ENCODE measurements around the gene MAGEB17.

MAGEB17 gene

DNA sequence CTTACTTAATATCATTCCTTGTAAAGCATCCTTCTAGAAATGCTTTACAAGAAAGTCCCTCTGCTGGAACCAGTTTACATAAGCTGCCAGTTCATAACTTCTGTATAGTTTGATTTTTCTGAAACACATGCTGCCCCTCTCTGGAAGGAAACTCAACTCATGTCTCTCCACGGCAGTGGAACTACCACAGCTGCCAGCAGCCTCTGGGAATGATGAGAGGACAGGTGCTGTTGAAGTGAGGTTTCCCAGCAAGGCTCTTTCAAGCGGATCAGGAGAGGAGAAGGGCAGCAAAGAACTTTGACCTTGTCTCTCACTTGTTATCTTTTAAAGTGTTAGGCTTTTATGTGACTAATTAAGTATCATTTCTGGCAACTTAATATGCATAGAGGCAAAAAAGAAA is 36.6 kb upstream of the MAGEB17 start:
- no peaks in the 10 kb centered on the region for H3K27me3 ChIP-seq (ENCODE audit: control insufficient read depth, low read length)
- H3K9me3 ChIP-seq (ENCODE audit: control insufficient read depth, insufficient read depth, low read length), result no peaks in the 10 kb centered on the region
- no peak overlapping the region for H3K4me2 ChIP-seq (ENCODE audit: low read length)
- H4K20me1 ChIP-seq (ENCODE audit: control insufficient read depth, insufficient read depth, low read depth, low read length), result no peaks in the 10 kb centered on the region
- TF ChIP-seq EZH2phosphoT487 (IDR thresholded peaks at IDR 0.05; ENCODE audit: borderline replicate concordance, low read length), result no peak
- H3K79me2 ChIP-seq (ENCODE audit: control insufficient read depth, low read length), result no peaks in the 10 kb centered on the region
- no peaks in the 10 kb centered on the region for H3K4me1 ChIP-seq (ENCODE audit: control insufficient read depth, low read length)
- H3K9me2 ChIP-seq (replicated peaks; ENCODE audit: control insufficient read depth, low read length), result no peaks in the 10 kb centered on the region
- H3K27ac ChIP-seq (ENCODE audit: low read depth, low read length), result no peak overlapping the region
- H3K36me3 ChIP-seq (ENCODE audit: control insufficient read depth, low read length), result no peaks in the 10 kb centered on the region
- no peaks in the 10 kb centered on the region for H3F3A ChIP-seq (ENCODE audit: control insufficient read depth, insufficient read depth)
- H3K4me3 ChIP-seq (ENCODE audit: low read length), result no peak overlapping the region

DNA sequence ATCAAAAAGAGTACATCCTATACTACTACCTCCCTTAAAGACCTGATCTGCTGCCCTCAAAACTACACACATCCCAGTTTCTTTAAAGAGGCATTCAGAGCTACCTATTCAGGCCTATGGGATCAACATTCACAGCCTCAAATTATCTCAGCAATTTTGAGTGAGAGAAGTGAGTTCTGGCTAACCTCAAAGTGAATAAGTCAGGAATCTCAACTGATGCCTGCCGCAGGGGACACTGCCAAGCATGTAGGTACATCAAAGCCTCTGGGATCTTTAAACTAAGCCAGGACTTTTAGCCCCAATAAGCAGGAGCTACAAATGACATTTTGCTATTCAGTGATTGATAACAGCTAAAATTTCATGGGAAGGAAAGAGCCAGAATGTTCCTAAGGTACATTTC is 32.3 kb upstream of the MAGEB17 start:
- Histone ChIP-seq H3F3A (ENCODE audit: control insufficient read depth, insufficient read depth) (no peaks in the 10 kb centered on the region), H3K4me3 (ENCODE audit: low read length) (no peak overlapping the region), H3K9me2 (replicated peaks; ENCODE audit: control insufficient read depth, low read length) (no peaks in the 10 kb centered on the region), H3K36me3 (ENCODE audit: control insufficient read depth, low read length) (no peaks in the 10 kb centered on the region), H3K27ac (ENCODE audit: low read depth, low read length) (no peak overlapping the region), H3K9me3 (ENCODE audit: control insufficient read depth, insufficient read depth, low read length) (no peaks in the 10 kb centered on the region), H3K27me3 (ENCODE audit: control insufficient read depth, low read length) (no peaks in the 10 kb centered on the region), H3K79me2 (ENCODE audit: control insufficient read depth, low read length) (no peaks in the 10 kb centered on the region), H4K20me1 (ENCODE audit: control insufficient read depth, insufficient read depth, low read depth, low read length) (no peaks in the 10 kb centered on the region), H3K4me1 (ENCODE audit: control insufficient read depth, low read length) (peaks cover 13% of the 10 kb centered on the region), H3K4me2 (ENCODE audit: low read length) (no peak overlapping the region)
- TF ChIP-seq, protein P1, sequence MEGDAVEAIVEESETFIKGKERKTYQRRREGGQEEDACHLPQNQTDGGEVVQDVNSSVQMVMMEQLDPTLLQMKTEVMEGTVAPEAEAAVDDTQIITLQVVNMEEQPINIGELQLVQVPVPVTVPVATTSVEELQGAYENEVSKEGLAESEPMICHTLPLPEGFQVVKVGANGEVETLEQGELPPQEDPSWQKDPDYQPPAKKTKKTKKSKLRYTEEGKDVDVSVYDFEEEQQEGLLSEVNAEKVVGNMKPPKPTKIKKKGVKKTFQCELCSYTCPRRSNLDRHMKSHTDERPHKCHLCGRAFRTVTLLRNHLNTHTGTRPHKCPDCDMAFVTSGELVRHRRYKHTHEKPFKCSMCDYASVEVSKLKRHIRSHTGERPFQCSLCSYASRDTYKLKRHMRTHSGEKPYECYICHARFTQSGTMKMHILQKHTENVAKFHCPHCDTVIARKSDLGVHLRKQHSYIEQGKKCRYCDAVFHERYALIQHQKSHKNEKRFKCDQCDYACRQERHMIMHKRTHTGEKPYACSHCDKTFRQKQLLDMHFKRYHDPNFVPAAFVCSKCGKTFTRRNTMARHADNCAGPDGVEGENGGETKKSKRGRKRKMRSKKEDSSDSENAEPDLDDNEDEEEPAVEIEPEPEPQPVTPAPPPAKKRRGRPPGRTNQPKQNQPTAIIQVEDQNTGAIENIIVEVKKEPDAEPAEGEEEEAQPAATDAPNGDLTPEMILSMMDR (IDR thresholded peaks at IDR 0.05; ENCODE audit: low read depth, low read length, poor library complexity, severe bottlenecking), result no peak
- no peak for TF ChIP-seq EZH2phosphoT487 (IDR thresholded peaks at IDR 0.05; ENCODE audit: borderline replicate concordance, low read length)

DNA sequence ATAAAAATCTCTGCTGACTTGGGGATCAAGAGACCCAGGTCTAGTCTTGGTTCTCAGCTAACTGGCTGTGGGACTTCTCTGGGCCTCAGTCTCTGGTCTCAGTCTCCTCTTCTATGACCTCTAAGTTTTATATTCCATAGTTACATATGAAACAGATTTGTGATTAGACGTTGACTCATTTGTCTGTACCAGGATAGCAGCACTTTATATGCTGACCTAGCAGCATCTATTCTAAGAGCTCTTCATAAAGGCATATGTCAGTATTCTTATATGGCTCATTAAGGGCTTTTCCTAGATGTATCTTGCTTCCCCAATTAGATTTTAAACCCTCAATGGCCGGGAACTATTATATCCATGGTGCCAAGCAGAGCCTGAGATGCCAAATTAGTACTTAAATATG is 31.2 kb upstream of the MAGEB17 start:
- H3K4me1 ChIP-seq (ENCODE audit: control insufficient read depth, low read length), result peaks cover 13% of the 10 kb centered on the region
- H3K9me2 ChIP-seq (replicated peaks; ENCODE audit: control insufficient read depth, low read length), result no peaks in the 10 kb centered on the region
- no peaks in the 10 kb centered on the region for H3K79me2 ChIP-seq (ENCODE audit: control insufficient read depth, low read length)
- H4K20me1 ChIP-seq (ENCODE audit: control insufficient read depth, insufficient read depth, low read depth, low read length), result no peaks in the 10 kb centered on the region
- no peak overlapping the region for H3K27ac ChIP-seq (ENCODE audit: low read depth, low read length)
- no peak overlapping the region for H3K4me3 ChIP-seq (ENCODE audit: low read length)
- H3K36me3 ChIP-seq (ENCODE audit: control insufficient read depth, low read length), result no peaks in the 10 kb centered on the region
- no peak overlapping the region for H3K4me2 ChIP-seq (ENCODE audit: low read length)
- no peaks in the 10 kb centered on the region for H3K27me3 ChIP-seq (ENCODE audit: control insufficient read depth, low read length)
- TF ChIP-seq, protein P1 (IDR thresholded peaks at IDR 0.05; ENCODE audit: low read depth, low read length, poor library complexity, severe bottlenecking), result no peak
- no peaks in the 10 kb centered on the region for H3F3A ChIP-seq (ENCODE audit: control insufficient read depth, insufficient read depth)
- H3K9me3 ChIP-seq (ENCODE audit: control insufficient read depth, insufficient read depth, low read length), result no peaks in the 10 kb centered on the region

DNA sequence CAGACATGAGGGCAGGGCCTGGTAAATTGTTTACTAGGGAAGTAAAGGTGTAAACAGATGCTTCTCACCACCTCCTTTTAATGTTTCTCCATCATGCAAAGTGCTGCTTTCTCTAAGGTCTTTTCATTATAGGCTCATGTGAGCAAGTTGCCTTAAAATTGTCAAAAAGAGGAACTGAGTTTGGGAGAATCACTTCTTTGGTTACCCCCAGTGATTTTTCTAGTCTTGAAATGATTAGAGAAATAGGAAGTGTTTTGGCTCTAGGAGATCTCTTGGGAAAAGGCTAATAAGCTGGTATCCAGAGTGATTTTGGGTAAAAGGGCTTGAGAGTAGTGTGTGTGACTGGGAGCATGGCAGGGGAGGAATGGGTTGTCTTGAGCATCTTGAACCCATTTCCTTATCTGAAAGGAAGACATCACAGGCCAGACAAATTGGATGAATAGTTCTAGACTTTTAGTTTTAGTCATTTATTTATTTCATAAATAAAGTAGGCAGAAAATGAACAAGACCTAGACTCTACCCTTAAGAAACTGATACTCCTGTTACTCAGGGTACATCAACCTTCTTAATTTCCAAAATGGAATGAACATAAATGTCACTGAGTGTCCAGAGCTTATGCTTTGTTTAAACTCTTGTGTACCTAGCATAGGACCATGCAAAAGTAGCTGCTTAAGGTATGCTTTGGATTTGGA is 29.7 kb upstream of the MAGEB17 start:
- no peaks in the 10 kb centered on the region for H3K9me3 ChIP-seq (ENCODE audit: control insufficient read depth, insufficient read depth, low read length)
- H3K79me2 ChIP-seq (ENCODE audit: control insufficient read depth, low read length), result no peaks in the 10 kb centered on the region
- no peaks in the 10 kb centered on the region for H3K27me3 ChIP-seq (ENCODE audit: control insufficient read depth, low read length)
- H3K4me3 ChIP-seq (ENCODE audit: low read length), result no peak overlapping the region
- no peaks in the 10 kb centered on the region for H3K36me3 ChIP-seq (ENCODE audit: control insufficient read depth, low read length)
- no peak overlapping the region; the same call in 1 of the 2 replicates for H3K4me2 ChIP-seq (ENCODE audit: low read length)
- no peaks in the 10 kb centered on the region for H3K9me2 ChIP-seq (replicated peaks; ENCODE audit: control insufficient read depth, low read length)
- H4K20me1 ChIP-seq (ENCODE audit: control insufficient read depth, insufficient read depth, low read depth, low read length), result no peaks in the 10 kb centered on the region
- no peaks in the 10 kb centered on the region for H3F3A ChIP-seq (ENCODE audit: control insufficient read depth, insufficient read depth)
- no peak overlapping the region for H3K27ac ChIP-seq (ENCODE audit: low read depth, low read length)
- H3K4me1 ChIP-seq (ENCODE audit: control insufficient read depth, low read length), result peaks cover 13% of the 10 kb centered on the region
- TF ChIP-seq, protein P1 (IDR thresholded peaks at IDR 0.05; ENCODE audit: low read depth, low read length, poor library complexity, severe bottlenecking), result no peak
- no peak for TF ChIP-seq EZH2phosphoT487 (IDR thresholded peaks at IDR 0.05; ENCODE audit: borderline replicate concordance, low read length)
